Endothelial cell of umbilical vein (primary cell): ENCODE results near the gene CFAP69.

Experiments used
- CTCF ChIP-seq, 2 donors: IDR thresholded peaks; 1 replicate in 1 of 2; 2 replicates in 1 of 2; pipeline ENCODE4 v1.5.1; 2011; ENCODE audit warnings: low read length in 2 of 2, mild to moderate bottlenecking in 2 of 2, moderate library complexity in 2 of 2, control low read depth in 1 of 2, inconsistent platforms in 1 of 2, low read depth in 1 of 2; ENCODE audit not compliant: insufficient read depth in 1 of 2; ENCODE audit errors: extremely low read depth in 1 of 2
- EZH2 ChIP-seq: IDR thresholded peaks from 2 replicates; pipeline ENCODE4 v1.6.1; 2012; ENCODE audit warnings: borderline replicate concordance, low read depth, mild to moderate bottlenecking, moderate library complexity, low read length, inconsistent platforms; ENCODE audit not compliant: severe bottlenecking
- GATA2 ChIP-seq: IDR thresholded peaks from 2 replicates; pipeline ENCODE4 v1.7.0; 2011; ENCODE audit warnings: low read depth, mild to moderate bottlenecking, moderate library complexity, mixed read lengths, low read length; ENCODE audit not compliant: insufficient read length, insufficient read depth
- JUN ChIP-seq: IDR thresholded peaks from 2 replicates; pipeline ENCODE4 v1.6.1; 2011; ENCODE audit warnings: borderline replicate concordance, low read depth; ENCODE audit not compliant: insufficient read length, insufficient read depth
- MAX ChIP-seq: IDR thresholded peaks from 2 replicates; pipeline ENCODE4 v1.6.1; 2011; ENCODE audit not compliant: insufficient read depth, insufficient read length
- MYC ChIP-seq: IDR thresholded peaks from one replicate; pipeline ENCODE4 v1.6.1; 2011; ENCODE audit warnings: mild to moderate bottlenecking, low read depth, low read length
- POLR2A ChIP-seq: IDR thresholded peaks from 2 replicates; pipeline ENCODE4 v1.6.1; 2012; ENCODE audit warnings: low read depth, mild to moderate bottlenecking, control low read depth, low read length
- POLR2AphosphoS5 ChIP-seq: IDR thresholded peaks from 2 replicates; pipeline ENCODE4 v1.6.1; 2012; ENCODE audit warnings: low read depth, mild to moderate bottlenecking, control low read depth, low read length, moderate library complexity; ENCODE audit not compliant: insufficient read depth

- TF ChIP-seq CTCF (IDR thresholded peaks at IDR 0.05; ENCODE audit: extremely low read depth in 1 of 2, insufficient read depth in 1 of 2, low read depth in 1 of 2, low read length in 2 of 2) (no peak), POLR2A (no peak), GATA2 (no peak), POLR2AphosphoS5 (no peak), MAX (no peak), EZH2 (no peak), JUN (no peak), MYC (no peak)
Observed at GRCh38 chr7:90207956-90208355, 37.0 kb upstream of the CFAP69 start.
